ENCODE measurements around the gene TNPO1.

Gene TNPO1

DNA sequence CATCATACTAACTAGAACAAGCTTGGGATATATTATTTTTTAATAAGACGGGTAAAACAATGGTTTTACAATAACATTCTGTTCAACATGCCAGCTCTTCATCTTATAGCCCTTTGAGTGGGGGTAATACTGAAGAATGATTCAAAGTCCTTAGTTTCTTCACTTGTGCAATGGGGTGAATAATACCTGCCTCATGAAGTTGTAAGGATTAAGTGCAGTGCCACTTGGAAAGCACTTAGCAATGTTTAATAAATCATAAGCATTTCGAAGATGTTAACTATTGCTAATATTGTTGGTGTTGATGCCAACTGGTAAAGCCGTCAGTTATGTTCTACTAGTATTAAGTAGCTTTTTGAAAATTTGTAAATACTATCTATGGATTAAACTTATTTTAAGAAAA, 38.0 kb downstream of the TNPO1 start:
- Histone ChIP-seq H3K18ac (ENCODE audit: low read length) (no peak overlapping the region), H4K8ac (ENCODE audit: low read depth, low read length) (no peak overlapping the region), H3K4ac (ENCODE audit: low read length) (no peak overlapping the region), H3K4me3 (ENCODE audit: low read length in 2 of 2) (no peak overlapping the region), H2AK5ac (ENCODE audit: low read depth, low read length) (no peak overlapping the region), H4K91ac (ENCODE audit: low read depth, low read length, poor library complexity) (no peak overlapping the region), H3K9me3 (replicated peaks in 1 of 2; ENCODE audit: control insufficient read depth in 2 of 2, insufficient read depth in 1 of 2, low read depth in 1 of 2, low read length in 2 of 2) (no peaks in the 10 kb centered on the region), H3K4me2 (ENCODE audit: insufficient read depth, low read length, poor library complexity, severe bottlenecking) (no peak overlapping the region), H3K23ac (ENCODE audit: low read depth, low read length, poor library complexity) (no peak overlapping the region), H3K4me1 (ENCODE audit: control insufficient read depth in 2 of 2, insufficient read depth in 1 of 2, low read depth in 1 of 2, low read length in 2 of 2) (peaks cover 3 to 10% of the 10 kb centered on the region in 2 donors), H2AFZ (ENCODE audit: low read length) (no peak overlapping the region), H3K27ac (replicated peaks; ENCODE audit: low read length) (no peak overlapping the region), H3K27me3 (ENCODE audit: control insufficient read depth in 3 of 3, insufficient read depth in 3 of 3, low read depth in 1 of 3, low read length in 3 of 3) (no peaks in the 10 kb centered on the region), H2BK12ac (ENCODE audit: low read length) (no peak overlapping the region), H2BK15ac (ENCODE audit: low read length) (no peak overlapping the region), H3K79me1 (ENCODE audit: low read depth, low read length) (peaks cover 2% of the 10 kb centered on the region), H2BK5ac (ENCODE audit: low read length) (no peak overlapping the region), H3K14ac (ENCODE audit: low read length) (no peak overlapping the region), H2BK120ac (ENCODE audit: low read depth, low read length) (no peak overlapping the region), H3K36me3 (replicated peaks in 1 of 2; ENCODE audit: control insufficient read depth in 2 of 2, insufficient read depth in 2 of 2, low read length in 2 of 2) (peaks cover 6 to 97% of the 10 kb centered on the region in 2 donors), H3K9ac (ENCODE audit: low read depth, low read length, poor library complexity) (no peak overlapping the region)
- WGBS, 2 donors (ENCODE audit: extremely low coverage in 2 of 2, insufficient read length in 2 of 2, insufficient replicate concordance in 1 of 2), result no CpG with 5 or more reads among the region's 3 CpGs
- no peak for DNase-seq (ENCODE audit: low spot score)

DNA sequence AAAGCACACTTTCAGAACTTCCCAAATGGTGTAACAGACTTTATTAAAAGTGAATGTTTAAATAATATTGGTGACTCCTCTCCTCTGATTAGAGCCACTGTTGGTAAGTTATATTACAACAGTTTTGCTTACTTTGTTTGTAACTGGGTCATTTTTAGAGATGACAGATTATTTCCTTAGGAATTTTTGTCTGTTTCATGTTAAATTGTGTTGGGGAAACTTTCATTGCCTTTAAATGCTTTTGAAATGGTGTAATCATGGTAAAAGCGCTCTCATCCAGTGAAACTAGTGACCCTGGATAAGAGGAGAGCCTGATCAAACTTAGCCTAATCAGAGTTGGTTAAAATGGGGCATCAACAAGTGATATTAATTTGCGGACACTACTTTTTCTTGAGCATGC, 39.4 kb downstream of the TNPO1 start:
- H3K27ac ChIP-seq (replicated peaks; ENCODE audit: low read length), result no peak overlapping the region
- H3K4ac ChIP-seq (ENCODE audit: low read length), result no peak overlapping the region

DNA sequence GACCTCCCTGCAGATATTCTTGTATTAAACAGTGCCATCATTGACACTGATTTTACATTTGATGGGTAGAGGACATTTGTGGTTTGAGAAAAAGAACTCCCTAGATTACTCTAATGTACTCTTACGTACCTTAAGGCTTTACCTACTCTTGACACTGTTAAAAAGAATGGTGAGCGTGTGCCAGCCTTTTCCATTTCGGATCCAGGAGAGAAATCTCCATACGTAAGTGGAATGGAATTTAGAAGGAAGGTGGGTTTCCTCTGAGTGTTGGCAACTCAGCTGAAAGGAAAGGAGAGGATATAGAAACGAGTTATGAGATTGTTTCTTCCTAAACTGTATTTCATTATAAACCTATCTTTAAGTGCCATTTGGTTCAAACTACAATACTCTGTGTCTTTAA, 40.9 kb downstream of the TNPO1 start:
- Histone ChIP-seq H3K9ac (ENCODE audit: low read depth, low read length, poor library complexity) (no peak overlapping the region), H2BK120ac (ENCODE audit: low read depth, low read length) (no peak overlapping the region), H3K27ac (replicated peaks; ENCODE audit: low read length) (no peak overlapping the region), H3K4me1 (ENCODE audit: control insufficient read depth in 2 of 2, insufficient read depth in 1 of 2, low read depth in 1 of 2, low read length in 2 of 2) (no peaks in the 10 kb centered on the region), H3K18ac (ENCODE audit: low read length) (no peak overlapping the region), H3K4ac (ENCODE audit: low read length) (no peak overlapping the region), H3K14ac (ENCODE audit: low read length) (no peak overlapping the region), H3K36me3 (replicated peaks in 1 of 2; ENCODE audit: control insufficient read depth in 2 of 2, insufficient read depth in 2 of 2, low read length in 2 of 2) (peaks cover 16 to 98% of the 10 kb centered on the region in 2 donors), H3K27me3 (ENCODE audit: control insufficient read depth in 3 of 3, insufficient read depth in 3 of 3, low read depth in 1 of 3, low read length in 3 of 3) (no peaks in the 10 kb centered on the region), H3K23ac (ENCODE audit: low read depth, low read length, poor library complexity) (no peak overlapping the region), H3K4me3 (ENCODE audit: low read length in 2 of 2) (no peak overlapping the region), H2AFZ (ENCODE audit: low read length) (no peak overlapping the region), H4K91ac (ENCODE audit: low read depth, low read length, poor library complexity) (no peak overlapping the region), H2BK15ac (ENCODE audit: low read length) (no peak overlapping the region), H4K8ac (ENCODE audit: low read depth, low read length) (no peak overlapping the region), H3K79me1 (ENCODE audit: low read depth, low read length) (peaks cover 5% of the 10 kb centered on the region), H2AK5ac (ENCODE audit: low read depth, low read length) (no peak overlapping the region), H3K4me2 (ENCODE audit: insufficient read depth, low read length, poor library complexity, severe bottlenecking) (no peak overlapping the region), H2BK5ac (ENCODE audit: low read length) (no peak overlapping the region), H2BK12ac (ENCODE audit: low read length) (no peak overlapping the region), H3K9me3 (replicated peaks in 1 of 2; ENCODE audit: control insufficient read depth in 2 of 2, insufficient read depth in 1 of 2, low read depth in 1 of 2, low read length in 2 of 2) (peaks cover 0 to 4% of the 10 kb centered on the region in 2 donors)
- WGBS, 2 donors (ENCODE audit: extremely low coverage in 2 of 2, insufficient read length in 2 of 2, insufficient replicate concordance in 1 of 2), result no CpG with 5 or more reads among the region's 5 CpGs
- DNase-seq (ENCODE audit: low spot score), result no peak

More for the DNA sequence above, 39.4 kb downstream of the TNPO1 start:
- Histone ChIP-seq H3K79me1 (ENCODE audit: low read depth, low read length) (peaks cover 5% of the 10 kb centered on the region), H3K36me3 (replicated peaks in 1 of 2; ENCODE audit: control insufficient read depth in 2 of 2, insufficient read depth in 2 of 2, low read length in 2 of 2) (peaks cover 9 to 99% of the 10 kb centered on the region in 2 donors), H2AK5ac (ENCODE audit: low read depth, low read length) (no peak overlapping the region), H3K9me3 (replicated peaks in 1 of 2; ENCODE audit: control insufficient read depth in 2 of 2, insufficient read depth in 1 of 2, low read depth in 1 of 2, low read length in 2 of 2) (peaks cover 0 to 4% of the 10 kb centered on the region in 2 donors), H4K91ac (ENCODE audit: low read depth, low read length, poor library complexity) (no peak overlapping the region), H3K14ac (ENCODE audit: low read length) (no peak overlapping the region), H2BK15ac (ENCODE audit: low read length) (no peak overlapping the region), H3K4me2 (ENCODE audit: insufficient read depth, low read length, poor library complexity, severe bottlenecking) (no peak overlapping the region), H3K27me3 (ENCODE audit: control insufficient read depth in 3 of 3, insufficient read depth in 3 of 3, low read depth in 1 of 3, low read length in 3 of 3) (no peaks in the 10 kb centered on the region), H3K4me3 (ENCODE audit: low read length in 2 of 2) (no peak overlapping the region), H2BK12ac (ENCODE audit: low read length) (no peak overlapping the region), H3K18ac (ENCODE audit: low read length) (no peak overlapping the region), H3K9ac (ENCODE audit: low read depth, low read length, poor library complexity) (no peak overlapping the region), H2BK120ac (ENCODE audit: low read depth, low read length) (no peak overlapping the region), H2AFZ (ENCODE audit: low read length) (no peak overlapping the region), H3K4me1 (ENCODE audit: control insufficient read depth in 2 of 2, insufficient read depth in 1 of 2, low read depth in 1 of 2, low read length in 2 of 2) (peaks cover 1 to 3% of the 10 kb centered on the region in 2 donors), H3K23ac (ENCODE audit: low read depth, low read length, poor library complexity) (no peak overlapping the region), H4K8ac (ENCODE audit: low read depth, low read length) (no peak overlapping the region), H2BK5ac (ENCODE audit: low read length) (no peak overlapping the region)
- WGBS, 2 donors (ENCODE audit: extremely low coverage in 2 of 2, insufficient read length in 2 of 2, insufficient replicate concordance in 1 of 2), result no CpG with 5 or more reads among the region's 2 CpGs
- DNase-seq (ENCODE audit: low spot score), result no peak

DNA sequence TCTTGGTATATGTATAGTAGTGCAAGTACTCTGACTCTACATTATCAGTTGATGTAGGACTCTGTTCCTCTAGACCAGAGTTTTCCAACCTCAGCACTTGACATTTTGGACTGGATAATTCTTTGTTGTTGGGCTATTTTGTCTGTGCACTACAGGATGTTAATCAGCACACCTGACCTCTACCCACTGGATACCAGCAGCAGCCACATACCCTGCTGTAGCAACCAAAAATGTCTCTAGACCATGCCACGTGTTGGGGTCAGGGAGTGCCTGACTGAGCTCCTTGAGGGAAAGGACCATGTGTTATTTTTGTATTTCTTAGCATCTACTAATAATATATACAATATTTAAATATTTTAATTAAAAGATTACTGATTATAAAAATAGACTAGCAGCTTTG, 42.7 kb downstream of the TNPO1 start:
- Histone ChIP-seq H3K79me1 (ENCODE audit: low read depth, low read length) (peaks cover 5% of the 10 kb centered on the region), H3K18ac (ENCODE audit: low read length) (no peak overlapping the region), H3K14ac (ENCODE audit: low read length) (no peak overlapping the region), H3K27me3 (ENCODE audit: control insufficient read depth in 3 of 3, insufficient read depth in 3 of 3, low read depth in 1 of 3, low read length in 3 of 3) (no peaks in the 10 kb centered on the region), H2BK5ac (ENCODE audit: low read length) (no peak overlapping the region), H3K4me2 (ENCODE audit: insufficient read depth, low read length, poor library complexity, severe bottlenecking) (no peak overlapping the region), H3K9me3 (replicated peaks in 1 of 2; ENCODE audit: control insufficient read depth in 2 of 2, insufficient read depth in 1 of 2, low read depth in 1 of 2, low read length in 2 of 2) (peaks cover 0 to 4% of the 10 kb centered on the region in 2 donors), H2AFZ (ENCODE audit: low read length) (no peak overlapping the region), H2AK5ac (ENCODE audit: low read depth, low read length) (no peak overlapping the region), H3K4me1 (ENCODE audit: control insufficient read depth in 2 of 2, insufficient read depth in 1 of 2, low read depth in 1 of 2, low read length in 2 of 2) (no peaks in the 10 kb centered on the region), H2BK120ac (ENCODE audit: low read depth, low read length) (no peak overlapping the region), H3K23ac (ENCODE audit: low read depth, low read length, poor library complexity) (no peak overlapping the region), H3K27ac (replicated peaks; ENCODE audit: low read length) (no peak overlapping the region), H4K8ac (ENCODE audit: low read depth, low read length) (no peak overlapping the region), H3K4ac (ENCODE audit: low read length) (no peak overlapping the region), H3K4me3 (ENCODE audit: low read length in 2 of 2) (no peak overlapping the region), H3K9ac (ENCODE audit: low read depth, low read length, poor library complexity) (no peak overlapping the region), H2BK12ac (ENCODE audit: low read length) (no peak overlapping the region), H4K91ac (ENCODE audit: low read depth, low read length, poor library complexity) (no peak overlapping the region), H3K36me3 (replicated peaks in 1 of 2; ENCODE audit: control insufficient read depth in 2 of 2, insufficient read depth in 2 of 2, low read length in 2 of 2) (peaks cover 17 to 98% of the 10 kb centered on the region in 2 donors), H2BK15ac (ENCODE audit: low read length) (no peak overlapping the region)
- WGBS, 2 donors (ENCODE audit: extremely low coverage in 2 of 2, insufficient read length in 2 of 2, insufficient replicate concordance in 1 of 2), result no CpG with 5 or more reads among the region's 1 CpG
- no peak for DNase-seq (ENCODE audit: low spot score)

Measured in neuronal stem cell (in vitro differentiated cells).